HG02840 (cell line): Measurements from ENCODE around the gene DIAPH1.

Experiments
- ATAC-seq: cut with Tn5 transposase; IDR thresholded peaks from one replicate; pipeline ENCODE4 v1.9.1; 2021; ENCODE audit warnings: mild to moderate bottlenecking, moderate library complexity, moderate number of reproducible peaks; ENCODE audit not compliant: unreplicated experiment, low FRiP score

DIAPH1 gene

DNA sequence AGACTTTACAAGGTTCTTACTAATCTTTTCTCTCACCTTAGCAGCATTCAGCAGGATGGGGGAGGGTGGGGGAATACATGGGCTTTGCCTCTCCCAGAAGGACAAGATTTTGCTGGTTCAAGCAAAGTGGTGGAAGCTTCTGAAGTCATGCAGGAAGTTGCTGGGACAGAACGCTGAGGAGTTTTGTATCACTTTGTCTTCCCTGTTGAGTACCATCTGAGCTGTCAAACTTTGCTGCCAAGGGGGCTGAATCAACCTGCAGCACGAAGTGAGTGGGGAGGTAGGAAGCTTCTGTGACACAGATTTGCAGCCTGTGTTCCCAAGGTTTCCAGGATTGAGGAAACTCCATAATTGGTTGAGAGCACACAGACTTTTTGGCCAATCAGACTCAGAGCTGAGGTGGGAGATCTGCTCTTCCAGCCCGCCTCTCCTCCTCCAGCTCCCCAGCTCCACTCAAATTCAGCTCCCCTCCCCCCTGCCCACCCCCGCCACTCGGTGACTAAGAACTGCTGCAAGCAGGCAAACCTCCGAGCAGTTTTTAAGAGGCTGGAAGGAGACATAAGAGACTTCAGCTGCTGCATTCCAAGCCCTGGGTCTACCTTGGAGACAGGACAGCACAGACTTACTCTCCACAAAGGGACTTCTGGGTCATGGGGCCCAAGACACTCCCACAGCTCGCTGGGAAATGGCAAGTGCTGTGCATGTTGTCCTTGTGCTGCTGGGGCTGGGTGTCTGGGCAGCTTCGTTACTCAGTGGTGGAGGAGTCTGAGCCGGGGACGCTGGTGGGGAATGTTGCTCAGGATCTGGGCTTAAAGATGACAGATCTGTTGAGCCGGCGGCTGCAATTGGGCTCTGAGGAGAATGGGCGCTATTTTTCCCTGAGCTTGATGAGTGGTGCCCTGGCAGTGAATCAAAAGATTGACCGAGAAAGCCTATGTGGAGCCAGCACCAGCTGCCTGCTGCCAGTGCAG, 129.9 kb downstream of the DIAPH1 start, which contains the start of gene PCDHGC5:
Gene PCDHGC5 (plus strand): TSS at position 491 of the 971 bp plus-strand sequence. CDS start 160 bp downstream, at position 651.
- no peak for ATAC-seq

GRCh38 chr5:141487131-141487530, 131.7 kb downstream of the DIAPH1 start:
- ATAC-seq: no peak

DNA sequence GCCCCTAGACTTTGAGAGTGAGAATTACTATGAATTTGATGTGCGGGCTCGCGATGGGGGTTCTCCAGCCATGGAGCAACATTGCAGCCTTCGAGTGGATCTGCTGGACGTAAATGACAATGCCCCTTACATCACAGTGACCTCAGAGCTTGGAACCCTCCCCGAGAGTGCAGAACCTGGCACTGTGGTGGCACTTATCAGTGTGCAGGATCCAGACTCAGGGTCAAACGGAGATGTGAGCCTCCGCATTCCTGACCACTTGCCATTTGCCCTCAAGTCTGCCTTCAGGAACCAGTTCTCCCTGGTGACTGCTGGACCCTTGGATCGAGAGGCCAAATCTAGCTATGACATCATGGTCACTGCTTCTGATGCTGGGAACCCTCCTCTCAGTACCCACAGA, 132.7 kb downstream of the DIAPH1 start:
- no peak for ATAC-seq

- no peak for ATAC-seq
These were observed 133.3 kb downstream of the DIAPH1 start for GRCh38 chr5:141485321-141486055.

DNA sequence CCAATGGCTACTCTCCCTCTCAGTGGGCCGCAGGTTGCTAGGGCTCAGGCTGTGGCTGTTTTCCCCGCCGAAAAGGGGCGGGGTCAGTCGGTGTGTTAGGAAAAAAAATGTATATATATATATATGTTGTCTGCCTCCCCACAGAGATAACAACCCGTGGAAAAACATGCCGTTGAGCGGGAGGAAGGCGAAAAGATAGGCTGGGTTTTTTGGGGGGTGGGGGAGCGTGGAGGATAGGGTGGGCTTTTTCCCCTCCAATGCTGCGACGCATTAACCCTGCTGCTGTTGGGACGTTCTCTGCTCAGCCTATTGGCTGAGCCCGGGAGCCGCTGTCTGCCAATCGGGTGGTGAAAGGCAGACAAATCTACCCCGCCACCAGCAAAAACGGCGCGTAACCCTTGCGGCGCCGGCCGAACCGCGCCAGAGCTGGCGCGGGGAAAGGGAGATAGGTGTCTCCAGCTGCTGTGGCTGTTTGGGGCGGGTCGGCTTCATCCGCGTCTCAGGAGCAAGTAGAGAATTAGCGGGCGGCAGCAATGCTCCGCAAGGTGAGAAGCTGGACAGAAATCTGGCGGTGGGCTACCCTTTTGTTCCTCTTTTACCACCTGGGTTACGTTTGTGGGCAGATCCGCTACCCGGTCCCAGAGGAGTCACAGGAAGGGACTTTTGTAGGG, 134.0 kb downstream of the DIAPH1 start, which contains the start of gene PCDHGC4:
Gene PCDHGC4 (plus strand): TSS at position 390 of the 671 bp plus-strand sequence. CDS start 144 bp downstream, at position 534.
- ATAC-seq: no peak

- ATAC-seq: no peak
These were observed 134.5 kb downstream of the DIAPH1 start for GRCh38 chr5:141484310-141484640.

- ATAC-seq: no peak
These were observed 134.9 kb downstream of the DIAPH1 start for GRCh38 chr5:141483902-141484301.

DNA sequence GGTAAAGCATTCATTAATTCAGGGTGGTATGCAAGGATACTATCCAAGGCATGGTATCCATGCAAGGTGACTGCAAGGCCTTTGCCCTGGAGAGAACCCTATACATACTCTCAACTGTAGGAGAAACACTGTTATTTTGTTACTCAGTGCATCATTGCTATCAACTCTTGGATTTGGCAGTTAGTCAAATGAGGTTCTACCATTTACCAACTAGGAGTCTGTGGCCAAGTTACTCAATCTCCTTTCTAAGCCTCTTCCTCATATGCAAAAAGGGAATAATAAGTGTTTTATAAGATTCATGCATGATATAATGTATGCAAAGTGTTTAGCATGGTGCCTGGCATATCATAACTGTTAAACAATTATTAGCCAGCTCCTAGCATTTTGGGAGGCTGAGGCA, 139.0 kb downstream of the DIAPH1 start:
- ATAC-seq: no peak

GRCh38 chr5:141478321-141478945, 140.4 kb downstream of the DIAPH1 start:
- ATAC-seq: no peak

DNA sequence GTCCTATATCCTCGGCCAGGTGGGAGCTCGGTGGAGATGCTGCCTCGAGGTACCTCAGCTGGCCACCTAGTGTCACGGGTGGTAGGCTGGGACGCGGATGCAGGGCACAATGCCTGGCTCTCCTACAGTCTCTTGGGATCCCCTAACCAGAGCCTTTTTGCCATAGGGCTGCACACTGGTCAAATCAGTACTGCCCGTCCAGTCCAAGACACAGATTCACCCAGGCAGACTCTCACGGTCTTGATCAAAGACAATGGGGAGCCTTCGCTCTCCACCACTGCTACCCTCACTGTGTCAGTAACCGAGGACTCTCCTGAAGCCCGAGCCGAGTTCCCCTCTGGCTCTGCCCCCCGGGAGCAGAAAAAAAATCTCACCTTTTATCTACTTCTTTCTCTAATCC, 141.0 kb downstream of the DIAPH1 start:
- ATAC-seq: no peak

GRCh38 chr5:141477044-141477575, 141.7 kb downstream of the DIAPH1 start:
- ATAC-seq: no peak

DNA sequence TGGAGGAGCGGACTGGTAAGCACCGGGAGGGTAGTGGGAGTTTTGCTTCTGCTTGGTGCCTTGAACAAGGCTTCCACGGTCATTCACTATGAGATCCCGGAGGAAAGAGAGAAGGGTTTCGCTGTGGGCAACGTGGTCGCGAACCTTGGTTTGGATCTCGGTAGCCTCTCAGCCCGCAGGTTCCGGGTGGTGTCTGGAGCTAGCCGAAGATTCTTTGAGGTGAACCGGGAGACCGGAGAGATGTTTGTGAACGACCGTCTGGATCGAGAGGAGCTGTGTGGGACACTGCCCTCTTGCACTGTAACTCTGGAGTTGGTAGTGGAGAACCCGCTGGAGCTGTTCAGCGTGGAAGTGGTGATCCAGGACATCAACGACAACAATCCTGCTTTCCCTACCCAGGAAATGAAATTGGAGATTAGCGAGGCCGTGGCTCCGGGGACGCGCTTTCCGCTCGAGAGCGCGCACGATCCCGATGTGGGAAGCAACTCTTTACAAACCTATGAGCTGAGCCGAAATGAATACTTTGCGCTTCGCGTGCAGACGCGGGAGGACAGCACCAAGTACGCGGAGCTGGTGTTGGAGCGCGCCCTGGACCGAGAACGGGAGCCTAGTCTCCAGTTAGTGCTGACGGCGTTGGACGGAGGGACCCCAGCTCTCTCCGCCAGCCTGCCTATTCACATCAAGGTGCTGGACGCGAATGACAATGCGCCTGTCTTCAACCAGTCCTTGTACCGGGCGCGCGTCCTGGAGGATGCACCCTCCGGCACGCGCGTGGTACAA, 142.5 kb downstream of the DIAPH1 start:
- peak; percentile 20 for ATAC-seq

DNA sequence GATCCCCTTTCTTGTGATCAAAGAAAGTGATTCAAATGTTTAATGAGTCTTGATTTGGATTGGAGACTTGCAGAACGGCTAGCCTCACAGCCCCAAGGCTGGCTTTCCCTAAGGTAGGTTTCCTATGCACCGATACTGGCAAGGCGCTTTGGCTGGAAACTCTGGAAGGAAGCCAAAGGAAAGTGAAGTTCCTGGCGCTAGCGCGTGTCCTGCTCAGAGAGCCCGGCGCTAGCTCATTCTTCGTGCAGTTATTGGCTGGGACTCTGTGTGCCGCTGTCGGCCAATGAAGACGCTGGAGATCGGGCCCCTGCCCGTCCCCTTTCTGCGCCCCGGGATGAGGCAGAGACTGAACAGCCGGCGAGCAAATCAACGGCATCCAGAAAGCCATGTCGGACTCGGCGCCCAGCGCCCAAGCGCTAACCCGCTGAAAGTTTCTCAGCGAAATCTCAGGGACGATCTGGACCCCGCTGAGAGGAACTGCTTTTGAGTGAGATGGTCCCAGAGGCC, 143.1 kb downstream of the DIAPH1 start, which contains the start of gene PCDHGC3:
Gene PCDHGC3 (plus strand): TSS at position 342 of the 507 bp plus-strand sequence. CDS start 151 bp downstream, at position 493.
- ATAC-seq: peak; percentile 97

- no peak for ATAC-seq
These were observed 153.4 kb downstream of the DIAPH1 start for GRCh38 chr5:141465351-141465750.
